ENCODE results near the gene NHERF1. TPM values are rescaled to one million over a fixed set of nuclear protein-coding genes. Genes with fewer than 3 reads are reported as not detected.

The NHERF1 gene
- total and polyA plus RNA-seq, 2 of the 8 experiments (the other 6 are each of a cell fraction or from before 2014, with no cell fraction given), result 92.9 to 99.2 TPM

GRCh38 chr17:74792586-74793105 lies 44.2 kb downstream of the NHERF1 start (continued):
- TF ChIP-seq RBBP5 (IDR thresholded peaks at IDR 0.05; ENCODE audit: borderline replicate concordance, low read depth, low read length), result no peak
- no peak for TF ChIP-seq BRCA1 (IDR thresholded peaks at IDR 0.05; ENCODE audit: low read depth, low read length)
- no peak for TF ChIP-seq SAP30 (IDR thresholded peaks at IDR 0.05; ENCODE audit: insufficient read depth, insufficient replicate concordance, low read length)
- no peak for TF ChIP-seq SIX5 (IDR thresholded peaks at IDR 0.05; ENCODE audit: low read depth, low read length)
- TF ChIP-seq BCL11A (IDR thresholded peaks at IDR 0.05; ENCODE audit: low read depth in 2 of 2, low read length in 2 of 2), result no peak
- TF ChIP-seq CBX5 (IDR thresholded peaks at IDR 0.05; ENCODE audit: low read depth, low read length), result no peak
- no peak for TF ChIP-seq FOSL1 (IDR thresholded peaks at IDR 0.05; ENCODE audit: insufficient read depth, low read depth, low read length)

Data from H1 (cell line).